Measurements from ENCODE around the gene ITPR1. TPM values are rescaled to one million over a fixed set of nuclear protein-coding genes. Genes with fewer than 3 reads are reported as not detected.

Gene ITPR1
- total RNA-seq, 1 donor, result 16.4 TPM

DNA sequence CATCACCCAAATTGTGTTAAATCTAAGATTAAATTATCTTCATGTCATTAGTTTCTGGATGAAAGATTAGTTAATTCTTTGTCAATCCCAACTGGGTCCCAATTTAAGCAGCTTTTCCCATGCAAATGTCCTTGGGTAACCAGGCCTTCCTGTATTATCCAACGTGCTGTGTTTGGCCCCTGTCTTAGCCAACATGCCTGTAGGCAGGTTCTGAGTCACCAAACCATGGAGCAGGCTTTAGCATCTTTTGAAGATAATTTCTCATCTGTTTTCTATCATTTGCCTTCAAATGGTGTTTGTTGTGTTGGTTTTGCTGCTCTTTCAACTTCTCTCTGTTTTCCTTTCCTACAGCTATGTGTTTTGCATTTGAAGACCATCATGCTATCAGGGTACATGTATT lies 216.2 kb downstream of the ITPR1 start:
- no peak for TF ChIP-seq CTCF (IDR thresholded peaks at IDR 0.05; ENCODE audit: insufficient read depth, low read depth, low read length)
- H3K4me3 ChIP-seq (ENCODE audit: low read depth, low read length), result no peak overlapping the region
- peak; percentile 64 for DNase-seq (ENCODE audit: low read depth)

- H3K4me3 ChIP-seq (ENCODE audit: low read depth, low read length), result no peak overlapping the region
- no peak for TF ChIP-seq CTCF (IDR thresholded peaks at IDR 0.05; ENCODE audit: insufficient read depth, low read depth, low read length)
- DNase-seq (ENCODE audit: low read depth), result no peak
Observed at GRCh38 chr3:4710191-4710590, 217.0 kb downstream of the ITPR1 start.

DNA sequence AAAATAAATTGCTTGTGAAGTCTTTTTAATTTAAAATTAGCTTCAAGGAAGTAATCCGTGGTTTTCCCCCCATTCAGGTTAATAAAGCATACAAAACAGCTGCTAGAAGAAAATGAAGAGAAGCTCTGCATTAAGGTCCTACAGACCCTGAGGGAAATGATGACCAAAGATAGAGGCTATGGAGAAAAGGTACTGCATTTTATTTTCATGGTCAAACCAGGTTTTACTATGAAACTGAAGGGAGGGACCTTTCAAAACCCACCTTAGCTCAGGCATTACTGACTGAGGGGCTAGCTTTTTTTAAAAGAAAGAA lies 218.5 kb downstream of the ITPR1 start:
- DNase-seq (ENCODE audit: low read depth), result no peak
- H3K4me3 ChIP-seq (ENCODE audit: low read depth, low read length), result no peak overlapping the region
- TF ChIP-seq CTCF (IDR thresholded peaks at IDR 0.05; ENCODE audit: insufficient read depth, low read depth, low read length), result no peak

- no peak overlapping the region for H3K4me3 ChIP-seq (ENCODE audit: low read depth, low read length)
- DNase-seq (ENCODE audit: low read depth), result peak; percentile 94
Observed at GRCh38 chr3:4712109-4712508, 219.0 kb downstream of the ITPR1 start.

GRCh38 chr3:4714045-4714444 lies 220.9 kb downstream of the ITPR1 start:
- no peak for DNase-seq (ENCODE audit: low read depth)
- no peak overlapping the region for H3K4me3 ChIP-seq (ENCODE audit: low read depth, low read length)
- TF ChIP-seq CTCF (IDR thresholded peaks at IDR 0.05; ENCODE audit: insufficient read depth, low read depth, low read length), result no peak

More at GRCh38 chr3:4712109-4712508, 219.0 kb downstream of the ITPR1 start:
- TF ChIP-seq CTCF (IDR thresholded peaks at IDR 0.05; ENCODE audit: insufficient read depth, low read depth, low read length), result no peak

DNA sequence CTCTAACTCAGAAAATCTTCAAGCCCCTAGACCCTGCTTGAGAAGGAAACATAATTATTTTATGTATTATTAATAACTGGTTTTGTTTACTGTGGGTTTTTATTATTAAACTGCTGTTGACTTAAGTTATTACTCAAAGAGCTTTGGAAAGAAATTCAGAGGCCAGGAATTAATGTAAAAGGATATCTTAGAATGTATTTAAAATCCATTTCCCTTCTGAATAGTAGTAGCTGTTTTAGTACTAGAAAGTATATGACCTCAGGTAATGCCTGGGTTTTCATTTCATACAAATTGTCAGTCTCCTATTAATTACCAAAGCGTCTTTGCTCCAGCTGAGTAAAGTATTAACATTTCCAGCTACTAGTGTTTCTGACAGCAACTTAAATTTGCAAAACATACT lies 223.1 kb downstream of the ITPR1 start:
- no peak for TF ChIP-seq CTCF (IDR thresholded peaks at IDR 0.05; ENCODE audit: insufficient read depth, low read depth, low read length)
- no peak overlapping the region for H3K4me3 ChIP-seq (ENCODE audit: low read depth, low read length)
- DNase-seq (ENCODE audit: low read depth), result no peak

GRCh38 chr3:4716706-4717362 lies 223.7 kb downstream of the ITPR1 start:
- H3K4me3 ChIP-seq (ENCODE audit: low read depth, low read length), result no peak overlapping the region
- DNase-seq (ENCODE audit: low read depth), result peak; percentile 86
- TF ChIP-seq CTCF (IDR thresholded peaks at IDR 0.05; ENCODE audit: insufficient read depth, low read depth, low read length), result no peak

Data from fibroblast of villous mesenchyme (primary cell).